Measurements from ENCODE around the gene RAMP3. TPM values are rescaled to one million over a fixed set of nuclear protein-coding genes. Genes with fewer than 3 reads are reported as not detected.

Gene RAMP3
- total and polyA plus RNA-seq, 9 donors, result 2.5 to 7.2 (median 3.8) TPM

GRCh38 chr7:45130910-45131309 is 26.7 kb upstream of the RAMP3 start:
- 82% methylated on average over 4 of the region's 9 CpGs for WGBS (ENCODE audit: insufficient coverage)
- Histone ChIP-seq H3K36me3 (ENCODE audit: control insufficient read depth, insufficient read depth, low read length) (no peaks in the 10 kb centered on the region), H3K9me3 (replicated peaks; ENCODE audit: control insufficient read depth, low read depth, low read length) (no peaks in the 10 kb centered on the region), H3K4me1 (ENCODE audit: control insufficient read depth, insufficient read depth, low read length) (peaks cover 4% of the 10 kb centered on the region), H3K4me3 (ENCODE audit: low read length) (no peak overlapping the region), H3K27ac (ENCODE audit: low read length) (no peak overlapping the region), H3K27me3 (ENCODE audit: control insufficient read depth, insufficient read depth, low read length) (no peaks in the 10 kb centered on the region)
- DNase-seq, result no peak

- DNase-seq, result no peak
- 58% methylated on average over 4 of the region's 4 CpGs for WGBS (ENCODE audit: insufficient coverage)
- Histone ChIP-seq H3K9me3 (replicated peaks; ENCODE audit: control insufficient read depth, low read depth, low read length) (no peaks in the 10 kb centered on the region), H3K4me1 (ENCODE audit: control insufficient read depth, insufficient read depth, low read length) (no peaks in the 10 kb centered on the region), H3K4me3 (ENCODE audit: low read length) (no peak overlapping the region), H3K27me3 (ENCODE audit: control insufficient read depth, insufficient read depth, low read length) (no peaks in the 10 kb centered on the region), H3K27ac (ENCODE audit: low read length) (no peak overlapping the region), H3K36me3 (ENCODE audit: control insufficient read depth, insufficient read depth, low read length) (no peaks in the 10 kb centered on the region)
Observed at GRCh38 chr7:45131891-45132290, 25.7 kb upstream of the RAMP3 start.

- 54% methylated on average over 4 of the region's 8 CpGs for WGBS (ENCODE audit: insufficient coverage)
- H3K4me1 ChIP-seq (ENCODE audit: control insufficient read depth, insufficient read depth, low read length), result no peaks in the 10 kb centered on the region
- H3K9me3 ChIP-seq (replicated peaks; ENCODE audit: control insufficient read depth, low read depth, low read length), result no peaks in the 10 kb centered on the region
Observed at GRCh38 chr7:45132708-45133320, 24.8 kb upstream of the RAMP3 start.

GRCh38 chr7:45133352-45133751 is 24.2 kb upstream of the RAMP3 start:
- no peaks in the 10 kb centered on the region for H3K9me3 ChIP-seq (replicated peaks; ENCODE audit: control insufficient read depth, low read depth, low read length)
- 88% methylated on average over 4 of the region's 4 CpGs for WGBS (ENCODE audit: insufficient coverage)
- H3K27me3 ChIP-seq (ENCODE audit: control insufficient read depth, insufficient read depth, low read length), result no peaks in the 10 kb centered on the region
- no peaks in the 10 kb centered on the region for H3K4me1 ChIP-seq (ENCODE audit: control insufficient read depth, insufficient read depth, low read length)
- no peak overlapping the region for H3K27ac ChIP-seq (ENCODE audit: low read length)
- DNase-seq, result no peak
- no peaks in the 10 kb centered on the region for H3K36me3 ChIP-seq (ENCODE audit: control insufficient read depth, insufficient read depth, low read length)
- H3K4me3 ChIP-seq (ENCODE audit: low read length), result no peak overlapping the region

More at GRCh38 chr7:45132708-45133320, 24.8 kb upstream of the RAMP3 start:
- Histone ChIP-seq H3K36me3 (ENCODE audit: control insufficient read depth, insufficient read depth, low read length) (no peaks in the 10 kb centered on the region), H3K27ac (ENCODE audit: low read length) (no peak overlapping the region), H3K27me3 (ENCODE audit: control insufficient read depth, insufficient read depth, low read length) (no peaks in the 10 kb centered on the region), H3K4me3 (ENCODE audit: low read length) (no peak overlapping the region)
- no peak for DNase-seq

GRCh38 chr7:45133877-45134276 is 23.7 kb upstream of the RAMP3 start:
- no peaks in the 10 kb centered on the region for H3K27me3 ChIP-seq (ENCODE audit: control insufficient read depth, insufficient read depth, low read length)
- H3K9me3 ChIP-seq (replicated peaks; ENCODE audit: control insufficient read depth, low read depth, low read length), result no peaks in the 10 kb centered on the region
- H3K27ac ChIP-seq (ENCODE audit: low read length), result no peak overlapping the region
- H3K4me3 ChIP-seq (ENCODE audit: low read length), result no peak overlapping the region
- no peaks in the 10 kb centered on the region for H3K4me1 ChIP-seq (ENCODE audit: control insufficient read depth, insufficient read depth, low read length)
- 94% methylated on average over 6 of the region's 7 CpGs for WGBS (ENCODE audit: insufficient coverage)
- no peak for DNase-seq
- no peaks in the 10 kb centered on the region for H3K36me3 ChIP-seq (ENCODE audit: control insufficient read depth, insufficient read depth, low read length)

- no peaks in the 10 kb centered on the region for H3K4me1 ChIP-seq (ENCODE audit: control insufficient read depth, insufficient read depth, low read length)
- no peaks in the 10 kb centered on the region for H3K27me3 ChIP-seq (ENCODE audit: control insufficient read depth, insufficient read depth, low read length)
- no peak overlapping the region for H3K27ac ChIP-seq (ENCODE audit: low read length)
- 8% methylated on average over 5 of the region's 9 CpGs for WGBS (ENCODE audit: insufficient coverage)
- DNase-seq, result peak; percentile 80
- H3K4me3 ChIP-seq (ENCODE audit: low read length), result no peak overlapping the region
- no peaks in the 10 kb centered on the region for H3K9me3 ChIP-seq (replicated peaks; ENCODE audit: control insufficient read depth, low read depth, low read length)
- H3K36me3 ChIP-seq (ENCODE audit: control insufficient read depth, insufficient read depth, low read length), result no peaks in the 10 kb centered on the region
Observed at GRCh38 chr7:45136106-45137060, 21.2 kb upstream of the RAMP3 start.

- H3K4me3 ChIP-seq (ENCODE audit: low read length), result no peak overlapping the region
- WGBS (ENCODE audit: insufficient coverage), result 89% methylated on average over 3 of the region's 10 CpGs
- no peaks in the 10 kb centered on the region for H3K27me3 ChIP-seq (ENCODE audit: control insufficient read depth, insufficient read depth, low read length)
- H3K4me1 ChIP-seq (ENCODE audit: control insufficient read depth, insufficient read depth, low read length), result no peaks in the 10 kb centered on the region
- no peaks in the 10 kb centered on the region for H3K9me3 ChIP-seq (replicated peaks; ENCODE audit: control insufficient read depth, low read depth, low read length)
- no peaks in the 10 kb centered on the region for H3K36me3 ChIP-seq (ENCODE audit: control insufficient read depth, insufficient read depth, low read length)
- no peak overlapping the region for H3K27ac ChIP-seq (ENCODE audit: low read length)
- no peak for DNase-seq
Observed at GRCh38 chr7:45138433-45139267, 18.9 kb upstream of the RAMP3 start.

- Histone ChIP-seq H3K4me3 (ENCODE audit: low read length) (no peak overlapping the region), H3K36me3 (ENCODE audit: control insufficient read depth, insufficient read depth, low read length) (no peaks in the 10 kb centered on the region), H3K4me1 (ENCODE audit: control insufficient read depth, insufficient read depth, low read length) (no peaks in the 10 kb centered on the region), H3K9me3 (replicated peaks; ENCODE audit: control insufficient read depth, low read depth, low read length) (no peaks in the 10 kb centered on the region), H3K27ac (ENCODE audit: low read length) (no peak overlapping the region), H3K27me3 (ENCODE audit: control insufficient read depth, insufficient read depth, low read length) (no peaks in the 10 kb centered on the region)
- WGBS (ENCODE audit: insufficient coverage), result 100% methylated on average over 1 of the region's 4 CpGs
- DNase-seq, result no peak
Observed at GRCh38 chr7:45140827-45141226, 16.8 kb upstream of the RAMP3 start.

- DNase-seq, result no peak
- Histone ChIP-seq H3K4me1 (ENCODE audit: control insufficient read depth, insufficient read depth, low read length) (no peaks in the 10 kb centered on the region), H3K27ac (ENCODE audit: low read length) (no peak overlapping the region), H3K27me3 (ENCODE audit: control insufficient read depth, insufficient read depth, low read length) (peaks cover 6% of the 10 kb centered on the region), H3K36me3 (ENCODE audit: control insufficient read depth, insufficient read depth, low read length) (no peaks in the 10 kb centered on the region), H3K9me3 (replicated peaks; ENCODE audit: control insufficient read depth, low read depth, low read length) (no peaks in the 10 kb centered on the region), H3K4me3 (ENCODE audit: low read length) (no peak overlapping the region)
- no CpG with 5 or more reads among the region's 4 CpGs for WGBS (ENCODE audit: insufficient coverage)
Observed at GRCh38 chr7:45143616-45144015, 14.0 kb upstream of the RAMP3 start.

GRCh38 chr7:45145881-45146280 is 11.7 kb upstream of the RAMP3 start:
- DNase-seq, result no peak
- H3K27ac ChIP-seq (ENCODE audit: low read length), result no peak overlapping the region
- H3K36me3 ChIP-seq (ENCODE audit: control insufficient read depth, insufficient read depth, low read length), result no peaks in the 10 kb centered on the region
- no peak overlapping the region for H3K4me3 ChIP-seq (ENCODE audit: low read length)
- no peaks in the 10 kb centered on the region for H3K9me3 ChIP-seq (replicated peaks; ENCODE audit: control insufficient read depth, low read depth, low read length)
- 84% methylated on average over 7 of the region's 7 CpGs for WGBS (ENCODE audit: insufficient coverage)
- peaks cover 6% of the 10 kb centered on the region for H3K27me3 ChIP-seq (ENCODE audit: control insufficient read depth, insufficient read depth, low read length)
- no peaks in the 10 kb centered on the region for H3K4me1 ChIP-seq (ENCODE audit: control insufficient read depth, insufficient read depth, low read length)

Measured in muscle of leg (tissue), 11 donors.